GM12878 (cell line): Measurements from ENCODE around the gene ESRRG. TPM values are rescaled to one million over a fixed set of nuclear protein-coding genes. Genes with fewer than 3 reads are reported as not detected.

ENCODE experiments used
- ATAC-seq: fragments of 200-7000 bp; cut with Tn5 transposase; 3 replicates; pipeline ENCODE4 v1.9.1; 2020; ENCODE audit warnings: mild to moderate bottlenecking, moderate library complexity
- BruUV-seq: library from RNA; stranded (reverse); fragments of 400-500 nt; replicated peaks from 2 replicates; lab custom pipeline; 2021; lab: Mats Ljungman, UMichigan
- CTCF ChIA-PET: fragments of 300-600 bp; sonication (Branson Sonifier 250); formaldehyde crosslinking; extraction: SDS; loops from one replicate; lab custom pipeline; 2021; ENCODE audit warnings: inconsistent platforms; lab: Yijun Ruan, JAX
- POLR2A ChIA-PET: fragments of 350-600 bp; formaldehyde crosslinking; extraction: SDS; loops from one replicate; lab custom pipeline; 2021; ENCODE audit warnings: inconsistent platforms; lab: Charles Lee
- RAD21 ChIA-PET: fragments of 300-600 bp; sonication (Branson Sonifier 250); formaldehyde crosslinking; loops from one replicate; lab custom pipeline; 2023; ENCODE audit warnings: antibody characterized with exemption; ENCODE audit not compliant: unreplicated experiment; lab: Charles Lee
- SMC1A ChIA-PET: fragments of 300-600 bp; sonication (Branson Sonifier 250); formaldehyde crosslinking; loops from one replicate; lab custom pipeline; 2023; ENCODE audit not compliant: unreplicated experiment, uncharacterized antibody; lab: Charles Lee
- DNase-seq: peaks from one replicate; pipeline ENCODE4 v3.0.0-alpha.2; 2011; ENCODE audit warnings: low read depth, low spot score
- FAIRE-seq: peaks from 3 replicates; lab custom pipeline; 2011; peaks lifted over from hg19 to GRCh38; lab: Jason Lieb, UNC
- H2AFZ ChIP-seq: 2 replicates; pipeline ENCODE4 v1.6.0; 2011; ENCODE audit warnings: low read depth, low read length, control low read depth; ENCODE audit not compliant: control insufficient read depth
- H3K27ac ChIP-seq: 2 replicates; pipeline ENCODE4 v1.5.1; 2011; ENCODE audit warnings: control low read depth; ENCODE audit not compliant: control insufficient read depth, insufficient read depth
- H3K27me3 ChIP-seq, 2 experiments: replicated peaks in 1 of 2; 2 replicates each; pipeline versions ENCODE4 v1.6.0 to v1.6.1; 2011; ENCODE audit warnings: low read length in 1 of 2; ENCODE audit not compliant: control insufficient read depth in 2 of 2, insufficient read depth in 2 of 2
- H3K36me3 ChIP-seq, 2 experiments: 2 replicates each; pipeline ENCODE4 v1.5.1; 2011; ENCODE audit warnings: low read length in 1 of 2; ENCODE audit not compliant: control insufficient read depth in 2 of 2, insufficient read depth in 2 of 2
- H3K4me1 ChIP-seq: 2 replicates; pipeline ENCODE4 v1.6.1; 2011; ENCODE audit warnings: mild to moderate bottlenecking, low read length, moderate library complexity, mixed read lengths; ENCODE audit not compliant: control insufficient read depth, insufficient read depth
- H3K4me2 ChIP-seq: 2 replicates; pipeline ENCODE4 v1.6.0; 2011; ENCODE audit warnings: control low read depth; ENCODE audit not compliant: control insufficient read depth, insufficient read depth
- H3K4me3 ChIP-seq: fragments of 200-600 bp; sonication (generic); 2 replicates; pipeline ENCODE4 v1.5.1; 2016
- H3K79me2 ChIP-seq: 2 replicates; pipeline ENCODE4 v1.6.0; 2011; ENCODE audit warnings: low read length; ENCODE audit not compliant: control insufficient read depth, insufficient read depth
- H3K9ac ChIP-seq: 2 replicates; pipeline ENCODE4 v1.8.0; 2011; ENCODE audit warnings: low read length, control low read depth, mixed read lengths; ENCODE audit not compliant: control insufficient read depth, insufficient read depth
- H3K9me3 ChIP-seq: replicated peaks from 3 replicates; pipeline ENCODE4 v1.5.1; 2011; ENCODE audit warnings: mild to moderate bottlenecking, low read length; ENCODE audit not compliant: control insufficient read depth, insufficient read depth
- H4K20me1 ChIP-seq: 2 replicates; pipeline ENCODE4 v1.6.0; 2011; ENCODE audit not compliant: control insufficient read depth, insufficient read depth
- CHD2 ChIP-seq: IDR thresholded peaks from 2 replicates; pipeline ENCODE4 v1.6.1; 2011; ENCODE audit warnings: low read depth, low read length, improper control_type of control experiment, borderline replicate concordance
- EED ChIP-seq: sonication (generic); IDR thresholded peaks from 2 replicates; pipeline ENCODE4 v1.6.1; 2016; ENCODE audit warnings: antibody characterized with exemption, low read depth
- MEF2B ChIP-seq: fragments of 450-650 bp; IDR thresholded peaks from 2 replicates; pipeline ENCODE4 v1.6.1; 2018; ENCODE audit warnings: mild to moderate bottlenecking, moderate library complexity; ENCODE audit not compliant: partially characterized antibody, poor library complexity, severe bottlenecking
- MYC ChIP-seq: IDR thresholded peaks from 2 replicates; pipeline ENCODE4 v1.6.1; 2011; ENCODE audit warnings: mild to moderate bottlenecking, low read length, moderate library complexity, inconsistent platforms; ENCODE audit not compliant: insufficient read depth, insufficient replicate concordance, insufficient read length, severe bottlenecking
- RCOR1 ChIP-seq: conservative IDR thresholded peaks from 2 replicates; pipeline ENCODE4 v1.6.1; 2012; ENCODE audit warnings: low read depth, low read length, improper control_type of control experiment
- SREBF2 ChIP-seq: IDR thresholded peaks from 2 replicates; pipeline ENCODE4 v1.6.1; 2012; ENCODE audit warnings: mild to moderate bottlenecking, low read length
- SRF ChIP-seq, 2 experiments: IDR thresholded peaks; 2 replicates each; pipeline ENCODE4 v1.6.1; 2011; ENCODE audit warnings: low read depth in 2 of 2, low read length in 2 of 2, mild to moderate bottlenecking in 1 of 2, moderate library complexity in 1 of 2
- YBX1 ChIP-seq: fragments of 450-650 bp; IDR thresholded peaks from 2 replicates; pipeline ENCODE4 v1.6.1; 2016; ENCODE audit warnings: antibody characterized with exemption
- ZNF622 ChIP-seq: fragments of 450-650 bp; IDR thresholded peaks from 2 replicates; pipeline ENCODE4 v1.6.1; 2017; ENCODE audit warnings: mild to moderate bottlenecking, inconsistent platforms
- WGBS: methylation state at CpG from one replicate; pipeline ENCODE4 v1.1.6; 2016; ENCODE audit warnings: low lambda C conversion rate; ENCODE audit not compliant: insufficient replicate concordance, insufficient coverage; ENCODE audit errors: missing lambda C conversion rate; 5-methylcytosine and 5-hydroxymethylcytosine counted together
- in situ Hi-C: fragments of 300-500 bp; cut with MboI; formaldehyde crosslinking; loops from 9 replicates; pipeline ENCODE4 v1.14.3; 2018; ENCODE audit warnings: mixed read lengths
- intact Hi-C: fragments of 100-400 bp; cut with micrococcal nuclease; formaldehyde crosslinking; loops from one replicate; pipeline ENCODE4 v1.14.2; 2022; ENCODE audit not compliant: unreplicated experiment
- polyA plus RNA-seq, 11 experiments: library from polyadenylated mRNA; depleted of rRNA in 4 of 11; unstranded in 6 of 11; stranded (reverse) in 5 of 11; fragments of >200 nt; fragmentation: Nextera tagmentation in 4 of 11; fragmentation: Illumina TruSeq in 1 of 11; extraction: Ambion mirVana in 4 of 11; extraction: Trizol in 1 of 11; gene quantifications; 1 replicate in 1 of 11; 2 replicates in 10 of 11; pipeline versions ENCODE4 v1.2.1 to v1.2.3, GENCODE V29; 2011 to 2016; ENCODE audit warnings: inconsistent platforms in 2 of 11, missing spikeins in 2 of 11, low read depth in 1 of 11
- total RNA-seq, 4 experiments: library from RNA; depleted of rRNA in 3 of 4; stranded (reverse); fragments of >200 nt in 3 of 4; fragmentation: Illumina TruSeq in 1 of 4; extraction: Trizol in 1 of 4; gene quantifications; 2 replicates each; pipeline versions ENCODE4 v1.2.1 to v1.2.3, GENCODE V29; 2013 to 2021
- TF ChIP-seq, protein P1 (sequence below): IDR thresholded peaks from 2 replicates; pipeline ENCODE4 v1.6.1; 2011; ENCODE audit warnings: low read depth, mild to moderate bottlenecking, low read length, moderate library complexity, borderline replicate concordance; ENCODE audit errors: extremely low read depth
- TF ChIP-seq, protein P2 (sequence below): IDR thresholded peaks from 2 replicates; pipeline ENCODE4 v1.6.1; 2011; ENCODE audit warnings: borderline replicate concordance, low read depth, mild to moderate bottlenecking, moderate library complexity, mixed read lengths, low read length; ENCODE audit not compliant: insufficient read depth; ENCODE audit errors: extremely low read length
- TF ChIP-seq, protein P3 (sequence below): fragments of 450-650 bp; IDR thresholded peaks from 2 replicates; pipeline ENCODE4 v1.6.1; 2014; ENCODE audit warnings: mild to moderate bottlenecking

ESRRG gene
- total and polyA plus RNA-seq, 10 of the 15 experiments (the other 5 are each of a cell fraction or from before 2014, with no cell fraction given) = 0.03 TPM; not detected in 9

DNA sequence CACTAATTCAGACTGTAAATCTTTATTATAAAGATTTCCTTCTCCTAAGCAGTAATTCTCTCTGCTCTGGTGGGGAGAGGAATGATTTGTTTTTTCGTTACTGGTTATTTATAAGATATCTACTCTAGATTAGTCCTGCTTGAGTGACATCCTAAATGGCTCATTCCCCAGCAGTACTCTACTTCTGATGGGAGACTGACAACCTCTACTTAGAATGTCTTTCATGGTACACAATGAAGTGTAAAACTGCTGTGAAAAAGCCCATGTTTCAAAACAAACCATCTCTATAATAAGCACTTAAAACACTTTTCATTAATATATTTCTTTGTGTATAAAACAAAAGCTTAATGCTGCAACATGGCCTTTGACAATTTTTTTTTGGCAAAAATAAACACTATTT lies 33.9 kb upstream of the ESRRG start:
- intact Hi-C loops = no loop called here

More for the DNA sequence above, 33.9 kb upstream of the ESRRG start:
- Histone ChIP-seq H3K9me3 (no peaks in the 10 kb centered on the region), H4K20me1 (no peaks in the 10 kb centered on the region), H3K79me2 (no peaks in the 10 kb centered on the region), H3K27me3 (no peaks in the 10 kb centered on the region), H3K27ac (no peak overlapping the region), H3K36me3 (no peaks in the 10 kb centered on the region), H2AFZ (no peak overlapping the region), H3K9ac (no peak overlapping the region), H3K4me2 (no peak overlapping the region), H3K4me1 (no peaks in the 10 kb centered on the region), H3K4me3 (no peak overlapping the region)
- FAIRE-seq (no peak), ATAC-seq (no peak), DNase-seq (no peak)
- TF ChIP-seq, protein P1, sequence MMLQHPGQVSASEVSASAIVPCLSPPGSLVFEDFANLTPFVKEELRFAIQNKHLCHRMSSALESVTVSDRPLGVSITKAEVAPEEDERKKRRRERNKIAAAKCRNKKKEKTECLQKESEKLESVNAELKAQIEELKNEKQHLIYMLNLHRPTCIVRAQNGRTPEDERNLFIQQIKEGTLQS = no peak
- TF ChIP-seq CHD2 = no peak
- TF ChIP-seq SREBF2 = no peak
- no peak for TF ChIP-seq EED
- TF ChIP-seq ZNF622 = no peak
- TF ChIP-seq YBX1 = no peak
- TF ChIP-seq MYC = no peak
- TF ChIP-seq MEF2B = no peak
- TF ChIP-seq, protein P2, sequence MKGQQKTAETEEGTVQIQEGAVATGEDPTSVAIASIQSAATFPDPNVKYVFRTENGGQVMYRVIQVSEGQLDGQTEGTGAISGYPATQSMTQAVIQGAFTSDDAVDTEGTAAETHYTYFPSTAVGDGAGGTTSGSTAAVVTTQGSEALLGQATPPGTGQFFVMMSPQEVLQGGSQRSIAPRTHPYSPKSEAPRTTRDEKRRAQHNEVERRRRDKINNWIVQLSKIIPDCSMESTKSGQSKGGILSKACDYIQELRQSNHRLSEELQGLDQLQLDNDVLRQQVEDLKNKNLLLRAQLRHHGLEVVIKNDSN = no peak
- TF ChIP-seq SRF (IDR thresholded peaks at IDR 0.05; ENCODE audit: low read depth in 2 of 2, low read length in 2 of 2) = no peak
- TF ChIP-seq, protein P3, sequence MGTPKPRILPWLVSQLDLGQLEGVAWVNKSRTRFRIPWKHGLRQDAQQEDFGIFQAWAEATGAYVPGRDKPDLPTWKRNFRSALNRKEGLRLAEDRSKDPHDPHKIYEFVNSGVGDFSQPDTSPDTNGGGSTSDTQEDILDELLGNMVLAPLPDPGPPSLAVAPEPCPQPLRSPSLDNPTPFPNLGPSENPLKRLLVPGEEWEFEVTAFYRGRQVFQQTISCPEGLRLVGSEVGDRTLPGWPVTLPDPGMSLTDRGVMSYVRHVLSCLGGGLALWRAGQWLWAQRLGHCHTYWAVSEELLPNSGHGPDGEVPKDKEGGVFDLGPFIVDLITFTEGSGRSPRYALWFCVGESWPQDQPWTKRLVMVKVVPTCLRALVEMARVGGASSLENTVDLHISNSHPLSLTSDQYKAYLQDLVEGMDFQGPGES = no peak
- TF ChIP-seq RCOR1 = no peak
- RAD21 ChIA-PET = no interaction called here
- CTCF ChIA-PET = no interaction called here
- BruUV-seq = no TSS peak
- in situ Hi-C loops = no loop called here
- WGBS = 0% methylated on average over 1 of the region's 1 CpG
- SMC1A ChIA-PET = no interaction called here
- POLR2A ChIA-PET = no interaction called here
